Dermis microvascular lymphatic vessel endothelial cell (primary cell): ENCODE measurements around the gene SCGB2A2. TPM values are rescaled to one million over a fixed set of nuclear protein-coding genes. Genes with fewer than 3 reads are reported as not detected.

ENCODE experiments used
- DNase-seq, 2 donors: peaks; one replicate each; pipeline versions ENCODE4 v3.0.0 to v3.0.0-alpha.2; 2010; ENCODE audit warnings: low read depth in 2 of 2
- total RNA-seq: library from RNA; depleted of rRNA; stranded (reverse); fragments of >200 nt; gene quantifications from 2 replicates; pipeline ENCODE4 v1.2.1, GENCODE V29; 2014

The SCGB2A2 gene
- total RNA-seq, 1 donor from 2014 or later: not detected

GRCh38 chr11:62306227-62306626, 36.3 kb downstream of the SCGB2A2 start:
- no peak for DNase-seq

GRCh38 chr11:62307950-62308349, 38.0 kb downstream of the SCGB2A2 start:
- DNase-seq: no peak

GRCh38 chr11:62309991-62310390, 40.0 kb downstream of the SCGB2A2 start:
- DNase-seq: no peak

- no peak for DNase-seq
Measured at GRCh38 chr11:62315431-62315830, 45.5 kb downstream of the SCGB2A2 start.

- DNase-seq: no peak
Measured at GRCh38 chr11:62322524-62322923, 52.6 kb downstream of the SCGB2A2 start.

Other genes with a start within 250 kb of the SCGB2A2 start
- 17.7 and 25.9 TPM in 2 replicates for gene INCENP, start 146.1 kb upstream of the SCGB2A2 start, total RNA-seq
- not detected in 2 replicates for gene SCGB1D1, start 79.9 kb upstream of the SCGB2A2 start, total RNA-seq
- gene SCGB2A1, start 61.5 kb upstream of the SCGB2A2 start, total RNA-seq: not detected in 2 replicates
- gene SCGB1D2, start 27.9 kb upstream of the SCGB2A2 start, total RNA-seq: not detected in 2 replicates
- not detected in 2 replicates for gene SCGB1D4, start 28.9 kb downstream of the SCGB2A2 start, total RNA-seq
- 8.6 and 9.6 TPM in 2 replicates for gene ASRGL1, start 67.3 kb downstream of the SCGB2A2 start, total RNA-seq
- not detected in 2 replicates for gene SCGB1A1, start 148.9 kb downstream of the SCGB2A2 start, total RNA-seq